Jurkat, Clone E6-1 (cell line): Measurements from ENCODE around the gene SMLR1.

Experiments
- DNase-seq: peaks from one replicate; pipeline ENCODE4 v3.0.0-alpha.2; 2011; ENCODE audit warnings: low read depth, low spot score
- H3K4me3 ChIP-seq: 2 replicates; pipeline ENCODE4 v1.5.1; 2011; ENCODE audit warnings: mild to moderate bottlenecking, low read length, control low read depth, moderate library complexity

SMLR1 gene

GRCh38 chr6:130843575-130844320 lies 16.5 kb downstream of the SMLR1 start:
- no peak overlapping the region for H3K4me3 ChIP-seq
- peak; percentile 26 for DNase-seq

GRCh38 chr6:130846501-130846900 lies 19.3 kb downstream of the SMLR1 start:
- H3K4me3 ChIP-seq, result no peak overlapping the region
- DNase-seq, result no peak

DNA sequence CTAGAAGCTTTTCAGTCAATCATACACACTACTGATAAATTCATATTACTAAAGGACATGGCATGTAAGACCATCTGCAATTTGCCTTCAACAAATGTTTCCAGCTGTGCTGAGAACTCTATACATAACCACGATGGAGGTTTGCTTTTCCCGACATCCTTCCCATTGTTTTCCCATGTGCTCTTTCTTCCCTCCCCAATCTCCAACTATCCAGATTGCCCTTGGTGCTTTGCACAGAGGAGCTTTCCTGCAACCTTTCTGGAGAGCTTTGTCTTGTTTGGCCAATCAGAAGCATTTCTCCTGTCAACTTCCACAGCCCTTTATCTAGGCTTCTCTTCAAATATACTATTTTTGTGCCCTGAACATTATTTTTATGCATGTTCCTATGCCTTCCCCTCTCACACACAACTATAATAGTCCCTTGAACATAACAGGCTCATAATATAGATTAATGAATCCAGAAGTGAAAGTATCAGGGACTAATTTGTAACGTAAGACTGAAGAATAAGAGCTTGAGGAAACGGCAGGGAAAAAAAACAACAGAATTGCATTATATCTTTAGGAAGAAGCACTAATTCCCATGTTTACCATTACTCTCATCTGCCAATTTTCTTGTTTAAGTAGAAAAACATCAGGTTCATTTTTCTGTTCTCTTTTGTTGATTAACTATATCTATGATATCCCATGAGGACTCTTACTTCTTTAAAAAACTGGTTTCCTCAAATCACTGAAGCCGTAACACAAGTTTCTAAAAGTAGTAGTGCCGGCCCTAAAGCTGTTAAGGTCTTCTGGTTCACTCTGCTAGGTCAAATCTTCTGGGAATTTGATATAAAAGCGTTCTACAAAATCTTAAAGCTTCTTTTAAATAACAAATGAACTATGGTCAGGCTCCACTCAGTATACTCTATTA lies 20.1 kb downstream of the SMLR1 start:
- DNase-seq, result no peak
- H3K4me3 ChIP-seq, result no peak overlapping the region

GRCh38 chr6:130848945-130849344 lies 21.7 kb downstream of the SMLR1 start:
- H3K4me3 ChIP-seq, result no peak overlapping the region
- peak; percentile 16 for DNase-seq

DNA sequence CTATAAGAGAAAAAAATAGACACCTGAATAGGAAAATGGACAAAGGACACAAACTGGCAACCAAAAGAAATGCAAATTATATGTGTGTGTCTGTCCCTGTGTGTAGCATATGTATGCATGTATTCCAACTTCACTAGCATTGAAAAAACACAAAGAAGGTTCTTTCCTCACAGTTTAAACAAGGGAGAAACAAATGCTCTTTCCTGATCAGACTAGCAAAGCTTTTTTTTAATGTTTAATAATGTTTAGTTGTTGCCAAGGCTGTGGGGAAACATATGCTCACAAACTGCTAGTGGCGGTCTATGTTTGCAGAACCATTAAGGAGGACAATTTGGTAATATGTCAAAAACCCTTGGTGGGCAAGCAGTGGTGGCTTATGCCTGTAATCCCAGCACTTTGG lies 22.4 kb downstream of the SMLR1 start:
- H3K4me3 ChIP-seq, result no peak overlapping the region
- DNase-seq, result no peak

DNA sequence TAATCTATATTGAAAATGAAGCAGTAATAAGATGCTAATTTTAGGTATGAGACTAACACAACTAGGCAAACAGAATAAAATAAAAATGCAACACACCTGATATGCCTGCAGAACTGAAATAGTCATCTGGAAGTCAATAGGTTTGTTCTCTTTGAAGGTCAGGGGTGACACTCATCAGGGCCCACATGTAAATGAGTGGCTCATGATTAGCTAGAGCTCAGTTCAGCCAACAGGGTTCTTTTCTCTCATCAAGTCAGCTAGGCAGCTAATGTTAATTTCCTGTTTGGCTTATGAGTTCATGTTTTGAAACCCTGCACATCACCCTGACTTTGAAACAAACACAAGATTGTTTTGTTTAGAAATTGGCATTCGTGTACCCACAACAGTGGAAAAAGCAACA lies 23.8 kb downstream of the SMLR1 start:
- no peak for DNase-seq
- no peak overlapping the region for H3K4me3 ChIP-seq

DNA sequence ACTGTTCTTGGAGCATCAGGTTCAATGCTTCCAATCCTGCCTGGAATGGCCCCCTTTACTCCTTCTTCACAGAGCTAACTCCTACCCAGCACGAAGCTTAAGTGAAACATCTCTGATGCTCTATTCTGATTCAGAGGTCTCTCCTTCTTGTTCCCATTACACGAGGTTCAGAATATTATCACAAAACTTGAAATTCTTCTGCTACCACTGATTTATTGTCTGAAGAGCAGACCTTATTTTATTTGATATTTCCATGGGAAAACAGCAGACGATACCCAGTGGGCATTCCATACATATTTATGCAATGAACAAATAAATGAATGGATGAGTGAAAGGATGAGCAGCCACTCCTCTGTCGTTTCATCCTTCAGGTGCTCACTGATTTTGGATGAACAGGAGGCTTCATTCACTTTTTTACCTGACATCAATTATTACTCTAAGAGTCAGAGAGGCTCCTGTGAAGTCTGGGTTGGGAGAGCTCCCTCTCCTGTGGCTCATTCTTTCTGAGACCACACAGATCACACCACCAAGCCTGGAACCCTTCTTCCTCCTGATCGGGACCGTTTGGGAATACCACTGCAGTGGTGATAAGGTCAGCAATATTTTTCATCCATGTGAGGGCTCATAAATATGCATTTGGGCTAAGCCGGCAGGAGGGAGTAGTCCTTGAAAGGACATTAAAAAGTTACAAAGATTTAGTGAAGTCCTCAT lies 25.8 kb downstream of the SMLR1 start:
- no peak for DNase-seq
- H3K4me3 ChIP-seq, result no peak overlapping the region

GRCh38 chr6:130853555-130854183 lies 26.5 kb downstream of the SMLR1 start:
- no peak for DNase-seq
- H3K4me3 ChIP-seq, result no peak overlapping the region

DNA sequence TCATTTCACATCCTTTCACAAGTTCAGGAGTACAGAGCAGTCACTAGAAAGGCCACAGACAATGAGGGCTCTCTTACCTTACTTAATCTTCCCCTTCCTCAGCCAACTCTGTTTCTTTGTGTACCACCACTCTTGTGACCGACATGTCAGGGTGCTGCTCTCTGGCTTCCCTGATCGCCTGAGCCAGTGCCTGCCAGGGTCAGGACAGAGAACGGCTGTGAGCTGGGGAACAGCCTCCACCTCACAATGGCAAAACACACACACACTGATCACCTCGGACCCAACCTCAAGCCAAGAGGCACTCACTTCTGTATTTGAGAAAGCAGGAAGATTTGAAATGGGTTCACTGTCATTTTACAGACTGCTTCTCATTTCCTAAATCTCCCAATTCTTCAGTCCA lies 30.8 kb downstream of the SMLR1 start:
- no peak for DNase-seq
- no peak overlapping the region for H3K4me3 ChIP-seq

DNA sequence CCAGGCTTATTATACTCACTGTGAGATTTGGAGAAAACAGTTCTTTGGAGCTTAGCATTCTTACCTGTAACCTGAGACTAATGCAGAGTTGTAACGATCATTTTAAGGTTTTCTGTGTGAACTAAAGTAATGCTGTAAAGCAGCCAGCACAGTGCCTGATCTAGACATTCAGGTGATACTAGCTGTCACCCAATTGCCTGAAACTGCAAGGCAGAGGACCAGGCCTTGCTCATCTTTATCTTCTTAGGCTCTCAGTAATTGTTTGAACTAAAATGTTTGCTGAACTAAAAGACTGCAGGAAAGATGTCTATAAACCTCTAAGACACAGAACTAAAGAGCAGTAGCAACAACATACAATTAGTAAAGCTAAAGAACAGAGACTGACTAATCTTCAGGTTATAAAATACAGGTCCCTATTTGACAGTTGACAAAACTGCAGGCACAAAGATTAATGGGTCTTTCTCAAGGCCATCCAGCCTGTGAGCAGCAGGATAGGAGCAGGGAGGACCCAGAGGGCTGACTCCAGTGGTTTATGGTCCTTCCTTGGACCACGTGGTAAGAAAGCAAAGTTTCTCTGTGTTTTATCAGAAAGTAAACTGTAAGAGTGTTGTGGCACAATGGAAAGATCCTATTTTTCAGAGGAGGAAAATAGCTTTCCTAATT lies 31.4 kb downstream of the SMLR1 start:
- no peak overlapping the region for H3K4me3 ChIP-seq
- no peak for DNase-seq

DNA sequence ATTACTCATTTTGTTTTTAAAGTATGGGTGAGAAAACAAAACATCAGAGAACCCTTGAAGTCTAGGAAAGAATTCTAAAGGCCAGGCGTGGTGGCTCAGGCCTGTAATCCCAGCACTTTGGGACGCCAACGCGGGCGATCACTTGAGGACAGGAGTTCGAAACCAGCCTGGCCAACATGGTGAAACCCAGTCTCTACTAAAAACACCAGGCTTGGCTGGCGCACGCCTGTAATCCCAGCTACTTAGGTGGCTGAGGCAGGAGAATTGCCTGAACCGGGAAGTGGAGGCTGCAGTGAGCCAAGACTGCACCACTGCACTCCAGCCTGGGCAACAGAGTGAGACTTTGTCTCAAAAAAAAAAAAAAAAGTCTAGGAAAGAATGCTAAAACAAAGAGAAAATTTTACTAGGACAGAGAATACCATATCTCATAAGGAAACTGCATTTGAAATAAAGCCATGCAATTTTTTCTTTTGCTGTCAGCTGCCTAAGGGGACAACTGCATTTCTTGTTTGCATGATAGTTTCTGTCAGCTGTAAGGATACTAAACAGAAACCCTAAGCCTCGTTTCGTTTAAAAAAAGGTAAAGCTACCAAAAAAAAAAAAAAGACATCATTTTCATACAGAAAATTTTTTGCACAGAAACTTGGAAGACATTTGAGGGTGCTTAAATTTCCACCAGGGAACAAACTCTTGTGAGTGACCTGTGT lies 32.1 kb downstream of the SMLR1 start:
- no peak overlapping the region for H3K4me3 ChIP-seq
- no peak for DNase-seq

DNA sequence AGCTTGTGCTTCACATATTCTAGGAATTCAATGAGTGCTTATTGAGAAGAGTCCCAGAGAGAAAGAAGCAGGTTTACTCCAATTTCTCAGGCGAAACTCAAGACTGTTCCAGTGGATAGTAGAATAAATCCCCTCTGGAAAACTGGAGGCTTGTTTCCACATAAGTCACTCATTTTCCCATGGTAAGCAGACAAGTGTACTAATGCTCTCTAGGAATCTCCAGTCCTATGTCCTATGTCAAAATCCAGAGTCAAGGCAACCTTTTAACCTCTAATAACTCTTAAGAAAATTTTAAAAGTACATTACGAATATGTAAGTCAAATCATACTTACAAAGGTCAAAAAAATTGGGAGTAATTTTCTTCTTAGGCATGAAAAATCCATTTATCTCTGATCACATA lies 35.2 kb downstream of the SMLR1 start:
- DNase-seq, result no peak
- no peak overlapping the region for H3K4me3 ChIP-seq

DNA sequence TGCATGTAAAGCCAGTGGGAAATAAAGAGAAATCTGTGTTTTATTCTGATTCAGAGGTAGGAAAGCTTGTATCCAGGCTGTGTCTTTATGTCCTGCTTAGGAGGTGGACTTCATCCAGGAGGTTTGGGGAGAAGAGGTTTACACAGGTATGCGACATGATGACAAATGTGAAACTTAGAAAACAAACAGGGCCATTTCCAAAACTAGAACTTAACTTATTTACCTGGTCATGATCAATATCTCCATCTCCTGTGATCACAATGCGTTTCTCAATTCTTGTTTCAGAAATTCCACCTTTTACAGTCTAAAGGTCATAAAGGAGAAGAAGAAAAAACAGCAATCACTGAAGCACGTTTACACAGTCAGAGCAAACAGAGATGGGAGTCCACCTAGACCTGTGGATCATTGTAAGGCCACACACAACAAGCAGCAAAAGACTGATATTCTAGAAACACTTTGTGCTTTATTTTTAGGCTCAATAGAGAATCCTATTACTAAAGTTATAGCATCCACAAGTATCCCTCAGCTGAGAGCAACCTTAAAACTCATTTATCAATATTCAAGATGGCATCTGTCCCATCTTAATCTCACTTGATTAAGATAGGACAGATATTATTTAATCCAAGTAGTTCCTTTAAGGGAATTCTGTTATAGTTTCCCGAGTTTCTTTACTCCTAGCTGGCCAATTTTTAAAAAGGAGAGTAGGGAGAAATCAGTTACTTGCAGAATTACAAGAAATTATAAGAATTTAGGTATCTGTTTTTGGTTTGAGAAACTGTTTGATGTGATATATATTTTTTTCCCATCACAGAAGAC lies 36.4 kb downstream of the SMLR1 start:
- no peak for DNase-seq
- no peak overlapping the region for H3K4me3 ChIP-seq

GRCh38 chr6:130864344-130864743 lies 37.1 kb downstream of the SMLR1 start:
- H3K4me3 ChIP-seq, result no peak overlapping the region
- DNase-seq, result no peak

- DNase-seq, result no peak
- no peak overlapping the region for H3K4me3 ChIP-seq
Measured at GRCh38 chr6:130865793-130866192, 38.6 kb downstream of the SMLR1 start.

- H3K4me3 ChIP-seq, result no peak overlapping the region
- DNase-seq, result no peak
Measured at GRCh38 chr6:130869681-130870080, 42.5 kb downstream of the SMLR1 start.

DNA sequence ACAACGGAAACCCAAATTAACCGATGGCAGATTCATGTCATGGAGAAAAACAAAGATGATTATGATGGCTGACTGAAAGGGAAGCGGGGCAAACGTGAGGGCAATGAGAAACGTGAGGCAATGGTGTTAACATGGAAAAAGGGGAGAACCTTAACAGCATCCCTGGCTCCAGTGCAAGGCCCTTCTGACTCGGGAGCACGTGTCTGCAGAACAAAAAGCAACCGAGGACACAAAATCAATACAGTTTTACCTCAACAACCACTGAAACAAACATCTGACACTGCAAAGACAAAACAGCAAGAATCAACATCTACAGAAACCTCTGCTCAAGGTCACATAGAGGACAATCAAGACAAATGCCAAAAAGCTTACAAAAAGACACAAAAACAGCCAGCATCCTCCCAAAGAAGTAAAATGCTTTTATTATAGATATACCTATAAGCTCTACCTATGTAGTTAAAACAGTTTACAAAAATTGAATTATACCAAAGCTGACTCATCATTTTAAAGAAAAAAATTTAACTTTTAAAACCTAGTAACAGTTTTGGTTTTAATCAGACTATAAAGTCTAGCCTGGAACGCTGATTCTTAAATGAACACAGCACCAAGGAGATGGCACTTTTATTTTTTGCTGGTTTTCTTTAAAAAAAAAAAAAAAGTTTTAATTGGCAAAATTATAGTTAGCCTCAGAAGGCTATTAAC lies 43.1 kb downstream of the SMLR1 start:
- no peak overlapping the region for H3K4me3 ChIP-seq
- DNase-seq, result no peak
